GM23248 (cell line): ENCODE data around the gene MYO10. TPM values are rescaled to one million over a fixed set of nuclear protein-coding genes. Genes with fewer than 3 reads are reported as not detected.

ENCODE experiments used
- DNase-seq: peaks from one replicate; pipeline ENCODE4 v3.0.0-alpha.2; 2015
- H2AFZ ChIP-seq: fragments of 200-600 bp; sonication (generic); 2 replicates; pipeline ENCODE4 v1.6.1; 2016; ENCODE audit warnings: antibody characterized with exemption
- H3F3A ChIP-seq: fragments of 200-600 bp; sonication (generic); 2 replicates; pipeline ENCODE4 v1.6.1; 2016; ENCODE audit warnings: mild to moderate bottlenecking, antibody characterized with exemption, mixed run types; ENCODE audit not compliant: insufficient read depth
- H3K27ac ChIP-seq: fragments of 200-600 bp; sonication (generic); 2 replicates; pipeline ENCODE4 v1.5.1; 2016; ENCODE audit warnings: mild to moderate bottlenecking
- H3K27me3 ChIP-seq: fragments of 200-600 bp; sonication (generic); replicated peaks from 2 replicates; pipeline ENCODE4 v1.6.1; 2016; ENCODE audit warnings: mild to moderate bottlenecking; ENCODE audit not compliant: insufficient read depth
- H3K36me3 ChIP-seq: fragments of 200-600 bp; sonication (generic); 2 replicates; pipeline ENCODE4 v1.6.1; 2016; ENCODE audit warnings: low read depth, mild to moderate bottlenecking
- H3K4me1 ChIP-seq: fragments of 200-600 bp; sonication (generic); 2 replicates; pipeline ENCODE4 v1.6.1; 2016; ENCODE audit warnings: mild to moderate bottlenecking; ENCODE audit not compliant: insufficient read depth
- H3K4me2 ChIP-seq: fragments of 200-600 bp; sonication (generic); one replicate; pipeline ENCODE4 v1.6.1; 2016; ENCODE audit warnings: mild to moderate bottlenecking; ENCODE audit not compliant: unreplicated experiment
- H3K4me3 ChIP-seq: fragments of 200-600 bp; sonication (generic); 2 replicates; pipeline ENCODE4 v1.5.1; 2016; ENCODE audit warnings: mild to moderate bottlenecking
- H3K79me2 ChIP-seq: fragments of 200-600 bp; sonication (generic); 2 replicates; pipeline ENCODE4 v1.6.1; 2016; ENCODE audit warnings: mild to moderate bottlenecking; ENCODE audit not compliant: insufficient read depth
- H3K9ac ChIP-seq: fragments of 200-600 bp; sonication (generic); 2 replicates; pipeline ENCODE4 v1.6.1; 2016; ENCODE audit warnings: mild to moderate bottlenecking
- H3K9me2 ChIP-seq: fragments of 200-600 bp; sonication (generic); 2 replicates; pipeline ENCODE4 v1.6.1; 2016; ENCODE audit warnings: mixed run types, mild to moderate bottlenecking, moderate library complexity; ENCODE audit not compliant: insufficient read depth
- H3K9me3 ChIP-seq: fragments of 200-600 bp; sonication (generic); one replicate; pipeline ENCODE4 v1.6.1; 2017; ENCODE audit warnings: low read depth
- H4K20me1 ChIP-seq: fragments of 200-600 bp; sonication (generic); 2 replicates; pipeline ENCODE4 v1.6.0; 2016; ENCODE audit not compliant: insufficient read depth
- EZH2 ChIP-seq: fragments of 200-600 bp; sonication (generic); IDR thresholded peaks from 2 replicates; pipeline ENCODE4 v1.6.1; 2018; ENCODE audit warnings: antibody characterized with exemption, mild to moderate bottlenecking; ENCODE audit not compliant: insufficient read depth, poor library complexity, severe bottlenecking
- EZH2phosphoT487 ChIP-seq: fragments of 200-600 bp; sonication (generic); IDR thresholded peaks from 2 replicates; pipeline ENCODE4 v1.6.1; 2018; ENCODE audit warnings: antibody characterized with exemption, moderate library complexity, mild to moderate bottlenecking, low read depth; ENCODE audit not compliant: insufficient read depth
- WGBS, 2 experiments: methylation state at CpG; one replicate each; pipeline ENCODE4 v1.1.6; 2015 to 2017; ENCODE audit warnings: low lambda C conversion rate in 2 of 2, low coverage in 1 of 2; ENCODE audit errors: missing lambda C conversion rate in 2 of 2; 5-methylcytosine and 5-hydroxymethylcytosine counted together
- in situ Hi-C: fragments of 300-500 bp; cut with MboI; formaldehyde crosslinking; loops from 2 replicates; pipeline ENCODE4 v1.15.0; 2020
- polyA plus RNA-seq: library from polyadenylated mRNA; unstranded; fragments of >200 nt; fragmentation: Nextera tagmentation; extraction: Ambion mirVana; gene quantifications from 2 replicates; pipeline ENCODE4 v1.2.1, GENCODE V29; 2016
- total RNA-seq: library from RNA; depleted of rRNA; stranded (reverse); fragments of >200 nt; shearing (Covaris generic); gene quantifications from 2 replicates; pipeline ENCODE4 v1.2.3, GENCODE V29; 2014

MYO10 gene
- total and polyA plus RNA-seq, 2 experiments from 2014 or later = 43.2 to 47.0 TPM

- 30 to 41% methylated on average over 1 of the region's 1 CpG for WGBS, 2 experiments
- TF ChIP-seq EZH2phosphoT487 (no peak), EZH2 (no peak)
- no peaks in the 10 kb centered on the region for H3K27me3 ChIP-seq
- no peak for DNase-seq
- peaks cover 8% of the 10 kb centered on the region; the same call in 1 of the 2 replicates for H3K36me3 ChIP-seq
- no peak overlapping the region for H3K4me2 ChIP-seq
- no peaks in the 10 kb centered on the region for H3K9me3 ChIP-seq
- in situ Hi-C loops = no loop called here
- no peaks in the 10 kb centered on the region for H3K9me2 ChIP-seq
- H3K9ac ChIP-seq = peak overlapping the region; percentile 66; the same call in 1 of the 2 replicates
- H3K4me3 ChIP-seq = no peak overlapping the region
- H3K4me1 ChIP-seq = peaks cover 14% of the 10 kb centered on the region
- no peak overlapping the region for H3K27ac ChIP-seq
- peaks cover 30% of the 10 kb centered on the region for H3F3A ChIP-seq
- no peaks in the 10 kb centered on the region for H4K20me1 ChIP-seq
- H2AFZ ChIP-seq = no peak overlapping the region
- peaks cover 70% of the 10 kb centered on the region for H3K79me2 ChIP-seq
These were observed 223.9 kb downstream of the MYO10 start for GRCh38 chr5:16712178-16712577.

- Histone ChIP-seq H3K27ac (no peak overlapping the region; the same call in 1 of the 2 replicates), H3K9me3 (no peaks in the 10 kb centered on the region), H3K79me2 (peaks cover 55% of the 10 kb centered on the region), H3K9ac (no peak overlapping the region), H3K27me3 (no peaks in the 10 kb centered on the region), H2AFZ (no peak overlapping the region), H4K20me1 (no peaks in the 10 kb centered on the region), H3K4me1 (peaks cover 14% of the 10 kb centered on the region), H3K4me2 (no peak overlapping the region), H3F3A (peaks cover 46% of the 10 kb centered on the region), H3K9me2 (no peaks in the 10 kb centered on the region), H3K4me3 (no peak overlapping the region), H3K36me3 (peaks cover 22% of the 10 kb centered on the region)
- peak; percentile 15 for DNase-seq
- TF ChIP-seq EZH2phosphoT487 = no peak
- no peak for TF ChIP-seq EZH2
- in situ Hi-C loops = no loop called here
- 59 to 61% methylated on average over 8 of the region's 8 CpGs for WGBS, 2 experiments
These were observed 226.2 kb downstream of the MYO10 start for GRCh38 chr5:16709691-16710433.

GRCh38 chr5:16707869-16708192 is 228.3 kb downstream of the MYO10 start:
- H3K27me3 ChIP-seq = no peaks in the 10 kb centered on the region
- no peaks in the 10 kb centered on the region for H3K9me3 ChIP-seq
- no peak overlapping the region for H3K9ac ChIP-seq
- H3K9me2 ChIP-seq = no peaks in the 10 kb centered on the region
- H4K20me1 ChIP-seq = no peaks in the 10 kb centered on the region
- DNase-seq = no peak
- peaks cover 53% of the 10 kb centered on the region for H3K79me2 ChIP-seq
- in situ Hi-C loops = no loop called here
- no peak overlapping the region for H2AFZ ChIP-seq
- no peak overlapping the region for H3K27ac ChIP-seq
- TF ChIP-seq EZH2 = no peak
- no peak for TF ChIP-seq EZH2phosphoT487
- no peak overlapping the region for H3K4me3 ChIP-seq
- peaks cover 33% of the 10 kb centered on the region for H3K36me3 ChIP-seq
- peaks cover 7% of the 10 kb centered on the region for H3K4me1 ChIP-seq
- peaks cover 59% of the 10 kb centered on the region for H3F3A ChIP-seq
- H3K4me2 ChIP-seq = no peak overlapping the region
- 97 to 100% methylated on average over 3 of the region's 3 CpGs for WGBS, 2 experiments

GRCh38 chr5:16707168-16707868 is 228.8 kb downstream of the MYO10 start:
- in situ Hi-C loops = no loop called here
- Histone ChIP-seq H3K79me2 (peaks cover 53% of the 10 kb centered on the region), H3K4me2 (no peak overlapping the region), H3K36me3 (peaks cover 38% of the 10 kb centered on the region), H3F3A (peaks cover 60% of the 10 kb centered on the region), H3K4me3 (no peak overlapping the region), H3K9me2 (no peaks in the 10 kb centered on the region), H3K27me3 (no peaks in the 10 kb centered on the region), H3K27ac (no peak overlapping the region), H2AFZ (no peak overlapping the region), H3K9me3 (no peaks in the 10 kb centered on the region), H3K9ac (no peak overlapping the region), H3K4me1 (peaks cover 2% of the 10 kb centered on the region; the same call in 1 of the 2 replicates), H4K20me1 (no peaks in the 10 kb centered on the region)
- no peak for DNase-seq
- WGBS, 2 experiments = 90 to 96% methylated on average over 9 of the region's 9 CpGs
- TF ChIP-seq EZH2 = no peak
- no peak for TF ChIP-seq EZH2phosphoT487
